Mesenchymal stem cell (in vitro differentiated cells and primary cell): ENCODE results near the gene SIT1.

Experiments used
- DNase-seq: peaks from one replicate; pipeline ENCODE4 v3.0.0-alpha.2; 2013
- H2AFZ ChIP-seq: one replicate; pipeline ENCODE4 v1.6.1; 2013; ENCODE audit warnings: low read depth, mild to moderate bottlenecking, control low read depth, inconsistent platforms, low read length, moderate library complexity
- H2AK5ac ChIP-seq: 2 replicates; pipeline ENCODE4 v1.6.1; 2013; ENCODE audit warnings: low read length, moderate library complexity, mild to moderate bottlenecking, inconsistent platforms; ENCODE audit not compliant: severe bottlenecking
- H2BK120ac ChIP-seq: one replicate; pipeline ENCODE4 v1.6.1; 2013; ENCODE audit warnings: low read depth, mild to moderate bottlenecking, inconsistent platforms, low read length, moderate library complexity
- H2BK12ac ChIP-seq, 2 experiments: one replicate each; pipeline ENCODE4 v1.6.1; 2013; ENCODE audit warnings: inconsistent platforms in 2 of 2, low read length in 2 of 2, mild to moderate bottlenecking in 2 of 2, moderate library complexity in 2 of 2, control low read depth in 1 of 2
- H2BK15ac ChIP-seq: one replicate; pipeline ENCODE4 v1.6.1; 2013; ENCODE audit warnings: mild to moderate bottlenecking, low read depth, inconsistent platforms; ENCODE audit not compliant: poor library complexity, severe bottlenecking
- H2BK5ac ChIP-seq: 2 replicates; pipeline ENCODE4 v1.6.1; 2013; ENCODE audit warnings: low read depth, mild to moderate bottlenecking, low read length, control low read depth, inconsistent platforms; ENCODE audit not compliant: poor library complexity, severe bottlenecking
- H3K14ac ChIP-seq, 2 experiments: one replicate each; pipeline ENCODE4 v1.6.1; 2013; ENCODE audit warnings: inconsistent platforms in 2 of 2, low read length in 2 of 2, control low read depth in 1 of 2, mild to moderate bottlenecking in 1 of 2, moderate library complexity in 1 of 2
- H3K18ac ChIP-seq, 2 experiments: one replicate each; pipeline ENCODE4 v1.6.1; 2013; ENCODE audit warnings: inconsistent platforms in 2 of 2, low read length in 2 of 2, control low read depth in 1 of 2, low read depth in 1 of 2, mild to moderate bottlenecking in 1 of 2
- H3K23ac ChIP-seq, 2 experiments: one replicate each; pipeline ENCODE4 v1.6.1; 2013; ENCODE audit warnings: inconsistent platforms in 2 of 2, low read length in 2 of 2, mild to moderate bottlenecking in 2 of 2, moderate library complexity in 2 of 2, control low read depth in 1 of 2
- H3K27ac ChIP-seq: 2 replicates; pipeline ENCODE4 v1.5.1; 2013; ENCODE audit warnings: mild to moderate bottlenecking, moderate library complexity, low read length, control low read depth, inconsistent platforms; ENCODE audit not compliant: poor library complexity, severe bottlenecking
- H3K27me3 ChIP-seq, 2 experiments: 2 replicates each; pipeline versions ENCODE4 v1.6.1 to v1.7.0; 2013; ENCODE audit warnings: low read length in 2 of 2, mild to moderate bottlenecking in 2 of 2, moderate library complexity in 2 of 2, control low read depth in 1 of 2, inconsistent platforms in 1 of 2; ENCODE audit not compliant: control insufficient read depth in 1 of 2, insufficient read depth in 1 of 2
- H3K36me3 ChIP-seq, 2 experiments: 2 replicates each; pipeline versions ENCODE4 v1.6.1 to v1.7.0; 2013; ENCODE audit warnings: low read length in 2 of 2, control low read depth in 1 of 2, inconsistent platforms in 1 of 2, low read depth in 1 of 2, mild to moderate bottlenecking in 1 of 2; ENCODE audit not compliant: insufficient read depth in 2 of 2, control insufficient read depth in 1 of 2
- H3K4ac ChIP-seq, 2 experiments: one replicate each; pipeline ENCODE4 v1.6.1; 2013; ENCODE audit warnings: inconsistent platforms in 2 of 2, low read length in 2 of 2, mild to moderate bottlenecking in 2 of 2, moderate library complexity in 2 of 2, control low read depth in 1 of 2, low read depth in 1 of 2
- H3K4me1 ChIP-seq: 2 replicates; pipeline ENCODE4 v1.6.1; 2013; ENCODE audit warnings: low read depth, low read length, control low read depth; ENCODE audit not compliant: control insufficient read depth, insufficient read depth
- H3K4me2 ChIP-seq: 2 replicates; pipeline ENCODE4 v1.6.1; 2013; ENCODE audit warnings: low read length, mild to moderate bottlenecking, inconsistent platforms; ENCODE audit not compliant: poor library complexity, severe bottlenecking
- H3K4me3 ChIP-seq, 2 experiments: 2 replicates each; pipeline versions ENCODE4 v1.5.1 to v1.7.0; 2013; ENCODE audit warnings: low read length in 2 of 2, mild to moderate bottlenecking in 2 of 2, control low read depth in 1 of 2, low read depth in 1 of 2; ENCODE audit not compliant: insufficient read depth in 1 of 2
- H3K79me1 ChIP-seq: replicated peaks from 2 replicates; pipeline ENCODE4 v1.6.1; 2013; ENCODE audit warnings: mild to moderate bottlenecking, control low read depth, low read length, inconsistent platforms; ENCODE audit not compliant: poor library complexity, severe bottlenecking
- H3K9ac ChIP-seq: 2 replicates; pipeline ENCODE4 v1.7.0; 2013; ENCODE audit warnings: mild to moderate bottlenecking, low read length, moderate library complexity
- H3K9me3 ChIP-seq: 2 replicates; pipeline ENCODE4 v1.7.0; 2013; ENCODE audit warnings: mild to moderate bottlenecking, low read length; ENCODE audit not compliant: control insufficient read depth
- H4K8ac ChIP-seq: one replicate; pipeline ENCODE4 v1.6.1; 2013; ENCODE audit warnings: inconsistent platforms, mild to moderate bottlenecking, low read length, moderate library complexity
- H4K91ac ChIP-seq: one replicate; pipeline ENCODE4 v1.6.1; 2013; ENCODE audit warnings: mild to moderate bottlenecking, low read length, inconsistent platforms
- whole genome bisulfite sequencing: methylation state at CpG from one replicate; pipeline ENCODE4 v1.1.7; 2013; ENCODE audit warnings: mixed read lengths; 5-methylcytosine and 5-hydroxymethylcytosine counted together

The SIT1 gene

GRCh38 chr9:35609820-35610163 is 40.9 kb downstream of the SIT1 start:
- H3K9me3 ChIP-seq, result no peaks in the 10 kb centered on the region
- H3K4ac ChIP-seq, result no peak overlapping the region
- H3K79me1 ChIP-seq, result peaks cover 20% of the 10 kb centered on the region
- no peak overlapping the region for H4K91ac ChIP-seq
- DNase-seq, result no peak
- no peak overlapping the region for H3K23ac ChIP-seq
- H3K27me3 ChIP-seq, result peaks cover 0 to 9% of the 10 kb centered on the region in 2 experiments
- H3K14ac ChIP-seq, result no peak overlapping the region
- no peak overlapping the region for H2BK12ac ChIP-seq
- peaks cover 32 to 41% of the 10 kb centered on the region in 2 experiments for H3K36me3 ChIP-seq
- H2AK5ac ChIP-seq, result no peak overlapping the region
- no peak overlapping the region for H3K9ac ChIP-seq
- H3K4me3 ChIP-seq, result no peak overlapping the region
- 93% methylated on average over 13 of the region's 13 CpGs for WGBS
- no peak overlapping the region for H3K27ac ChIP-seq
- no peak overlapping the region for H2BK120ac ChIP-seq
- H2AFZ ChIP-seq, result no peak overlapping the region
- H2BK5ac ChIP-seq, result no peak overlapping the region
- no peak overlapping the region for H3K18ac ChIP-seq
- H2BK15ac ChIP-seq, result no peak overlapping the region
- H4K8ac ChIP-seq, result no peak overlapping the region
- H3K4me2 ChIP-seq, result no peak overlapping the region
- peaks cover 13% of the 10 kb centered on the region for H3K4me1 ChIP-seq

GRCh38 chr9:35609001-35609819 is 41.5 kb downstream of the SIT1 start:
- H3K18ac ChIP-seq, result no peak overlapping the region
- no peak overlapping the region for H2BK12ac ChIP-seq
- H3K4ac ChIP-seq, result no peak overlapping the region
- H2AK5ac ChIP-seq, result no peak overlapping the region
- no peak overlapping the region for H3K4me2 ChIP-seq
- no peak overlapping the region for H2BK5ac ChIP-seq
- no peak overlapping the region for H2AFZ ChIP-seq
- H3K4me3 ChIP-seq, result no peak overlapping the region
- H3K27me3 ChIP-seq, result peaks cover 0 to 4% of the 10 kb centered on the region in 2 experiments
- no peak overlapping the region for H4K91ac ChIP-seq
- H2BK15ac ChIP-seq, result no peak overlapping the region
- H3K9me3 ChIP-seq, result no peaks in the 10 kb centered on the region
- peaks cover 17% of the 10 kb centered on the region for H3K4me1 ChIP-seq
- no peak overlapping the region for H3K14ac ChIP-seq
- no peak overlapping the region for H3K27ac ChIP-seq
- H2BK120ac ChIP-seq, result no peak overlapping the region
- no peak overlapping the region for H4K8ac ChIP-seq
- 97% methylated on average over 30 of the region's 31 CpGs for WGBS
- H3K23ac ChIP-seq, result no peak overlapping the region
- no peak overlapping the region for H3K9ac ChIP-seq
- H3K79me1 ChIP-seq, result peaks cover 20% of the 10 kb centered on the region
- H3K36me3 ChIP-seq, result peaks cover 32 to 41% of the 10 kb centered on the region in 2 experiments
- DNase-seq, result no peak

- Histone ChIP-seq H2AFZ (no peak overlapping the region), H3K4me3 (no peak overlapping the region)
- WGBS, result 97% methylated on average over 7 of the region's 7 CpGs
These were observed 42.5 kb downstream of the SIT1 start for GRCh38 chr9:35608221-35608620.

GRCh38 chr9:35606726-35607125 is 44.0 kb downstream of the SIT1 start:
- Histone ChIP-seq H2BK12ac (no peak overlapping the region), H3K4ac (no peak overlapping the region), H3K14ac (no peak overlapping the region), H4K91ac (no peak overlapping the region), H3K36me3 (peaks cover 32 to 37% of the 10 kb centered on the region in 2 experiments), H2BK5ac (no peak overlapping the region), H3K9me3 (no peaks in the 10 kb centered on the region), H3K4me2 (peak overlapping the region; percentile 4), H2AK5ac (no peak overlapping the region), H3K23ac (peak overlapping the region in 1 of 2 experiments; percentile 5), H2BK15ac (no peak overlapping the region), H3K27ac (no peak overlapping the region), H4K8ac (no peak overlapping the region), H3K4me1 (peaks cover 19% of the 10 kb centered on the region), H2BK120ac (no peak overlapping the region), H3K79me1 (peaks cover 20% of the 10 kb centered on the region), H3K27me3 (no peaks in the 10 kb centered on the region), H3K4me3 (peak overlapping the region in 1 of 2 experiments; percentile 91), H3K18ac (no peak overlapping the region), H2AFZ (no peak overlapping the region), H3K9ac (peak overlapping the region; percentile 85)
- DNase-seq, result no peak
- 99% methylated on average over 5 of the region's 7 CpGs for WGBS

More at GRCh38 chr9:35608221-35608620, 42.5 kb downstream of the SIT1 start:
- no peak overlapping the region for H3K18ac ChIP-seq
- peaks cover 0 to 3% of the 10 kb centered on the region in 2 experiments for H3K27me3 ChIP-seq
- no peak overlapping the region for H3K27ac ChIP-seq
- no peaks in the 10 kb centered on the region for H3K9me3 ChIP-seq
- peaks cover 19% of the 10 kb centered on the region for H3K4me1 ChIP-seq
- H3K14ac ChIP-seq, result no peak overlapping the region
- H4K91ac ChIP-seq, result no peak overlapping the region
- H2BK120ac ChIP-seq, result no peak overlapping the region
- H2AK5ac ChIP-seq, result no peak overlapping the region
- no peak overlapping the region for H3K4me2 ChIP-seq
- H2BK15ac ChIP-seq, result no peak overlapping the region
- no peak for DNase-seq
- H2BK5ac ChIP-seq, result no peak overlapping the region
- H3K79me1 ChIP-seq, result peaks cover 20% of the 10 kb centered on the region
- H3K4ac ChIP-seq, result no peak overlapping the region
- peaks cover 32 to 41% of the 10 kb centered on the region in 2 experiments for H3K36me3 ChIP-seq
- no peak overlapping the region for H3K9ac ChIP-seq
- no peak overlapping the region for H2BK12ac ChIP-seq
- no peak overlapping the region for H4K8ac ChIP-seq
- H3K23ac ChIP-seq, result no peak overlapping the region
